Measurements from ENCODE around the gene VLDLR.

VLDLR gene

DNA sequence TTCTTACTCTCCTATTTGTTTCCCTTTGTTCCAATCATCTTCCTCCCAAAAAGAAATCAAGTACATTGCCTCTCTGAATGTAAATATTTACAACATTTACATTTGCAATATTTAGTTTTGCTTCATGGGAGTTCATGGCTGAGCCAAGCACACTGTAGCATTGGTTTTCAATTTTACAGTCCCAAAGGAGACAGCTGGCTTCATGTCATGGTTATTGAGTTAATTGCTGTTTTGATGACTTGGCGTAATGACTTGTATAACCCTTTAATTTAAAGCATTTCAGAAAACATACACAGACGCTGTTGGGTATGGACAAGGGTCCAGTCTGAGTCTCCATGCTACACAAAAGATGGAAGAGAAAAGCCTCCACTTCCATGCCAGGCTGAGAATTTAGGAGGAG is 25.6 kb upstream of the VLDLR start:
- no peaks in the 10 kb centered on the region for H3F3A ChIP-seq (ENCODE audit: insufficient read depth)
- TF ChIP-seq EZH2phosphoT487 (conservative IDR thresholded peaks at IDR 0.05; ENCODE audit: low read length), result no peak
- TF ChIP-seq, protein P1, sequence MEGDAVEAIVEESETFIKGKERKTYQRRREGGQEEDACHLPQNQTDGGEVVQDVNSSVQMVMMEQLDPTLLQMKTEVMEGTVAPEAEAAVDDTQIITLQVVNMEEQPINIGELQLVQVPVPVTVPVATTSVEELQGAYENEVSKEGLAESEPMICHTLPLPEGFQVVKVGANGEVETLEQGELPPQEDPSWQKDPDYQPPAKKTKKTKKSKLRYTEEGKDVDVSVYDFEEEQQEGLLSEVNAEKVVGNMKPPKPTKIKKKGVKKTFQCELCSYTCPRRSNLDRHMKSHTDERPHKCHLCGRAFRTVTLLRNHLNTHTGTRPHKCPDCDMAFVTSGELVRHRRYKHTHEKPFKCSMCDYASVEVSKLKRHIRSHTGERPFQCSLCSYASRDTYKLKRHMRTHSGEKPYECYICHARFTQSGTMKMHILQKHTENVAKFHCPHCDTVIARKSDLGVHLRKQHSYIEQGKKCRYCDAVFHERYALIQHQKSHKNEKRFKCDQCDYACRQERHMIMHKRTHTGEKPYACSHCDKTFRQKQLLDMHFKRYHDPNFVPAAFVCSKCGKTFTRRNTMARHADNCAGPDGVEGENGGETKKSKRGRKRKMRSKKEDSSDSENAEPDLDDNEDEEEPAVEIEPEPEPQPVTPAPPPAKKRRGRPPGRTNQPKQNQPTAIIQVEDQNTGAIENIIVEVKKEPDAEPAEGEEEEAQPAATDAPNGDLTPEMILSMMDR (IDR thresholded peaks at IDR 0.05; ENCODE audit: insufficient read depth, low read length, poor library complexity, severe bottlenecking), result no peak
- H3K79me2 ChIP-seq (ENCODE audit: insufficient read depth, low read length), result no peaks in the 10 kb centered on the region
- no peak overlapping the region for H3K4me3 ChIP-seq (ENCODE audit: insufficient read depth, low read length, poor library complexity, severe bottlenecking)
- H3K27ac ChIP-seq (ENCODE audit: low read depth, low read length), result no peak overlapping the region
- H3K9me3 ChIP-seq (ENCODE audit: insufficient read depth, low read length), result no peaks in the 10 kb centered on the region; the same call in 1 of the 2 replicates
- H3K4me2 ChIP-seq (ENCODE audit: low read depth, low read length, poor library complexity, severe bottlenecking), result no peak overlapping the region
- H3K27me3 ChIP-seq (ENCODE audit: low read length), result no peaks in the 10 kb centered on the region
- H3K9ac ChIP-seq (ENCODE audit: low read length), result no peak overlapping the region
- no peak overlapping the region for H2AFZ ChIP-seq (ENCODE audit: low read depth, low read length, severe bottlenecking)
- no peaks in the 10 kb centered on the region for H3K9me2 ChIP-seq (replicated peaks; ENCODE audit: insufficient read depth, low read length)
- no peaks in the 10 kb centered on the region for H3K36me3 ChIP-seq (ENCODE audit: low read length)
- H4K20me1 ChIP-seq (ENCODE audit: low read depth, low read length), result no peaks in the 10 kb centered on the region

DNA sequence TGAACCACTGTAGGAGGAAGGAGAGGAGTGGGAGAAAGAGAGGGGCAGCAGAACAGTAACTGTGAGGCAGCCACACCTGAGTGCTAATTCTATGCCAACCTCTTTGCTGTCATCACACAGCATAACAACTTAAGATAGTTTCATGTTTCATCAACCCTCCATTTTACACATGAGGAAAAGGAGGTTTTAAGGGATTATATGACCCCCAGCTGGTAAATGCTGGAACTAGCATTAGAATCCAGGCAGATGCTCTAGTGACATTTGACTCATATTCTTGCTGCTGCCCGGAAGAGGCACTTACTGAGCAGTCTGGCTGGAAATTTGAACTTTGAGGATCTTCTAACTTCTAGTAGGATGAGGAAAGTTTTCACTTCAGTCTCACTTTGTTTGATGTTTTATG is 24.1 kb upstream of the VLDLR start:
- Histone ChIP-seq H3K27me3 (ENCODE audit: low read length) (no peaks in the 10 kb centered on the region), H3F3A (ENCODE audit: insufficient read depth) (no peaks in the 10 kb centered on the region), H3K9me2 (replicated peaks; ENCODE audit: insufficient read depth, low read length) (no peaks in the 10 kb centered on the region), H3K9me3 (ENCODE audit: insufficient read depth, low read length) (no peaks in the 10 kb centered on the region), H2AFZ (ENCODE audit: low read depth, low read length, severe bottlenecking) (no peak overlapping the region), H3K9ac (ENCODE audit: low read length) (no peak overlapping the region), H3K79me2 (ENCODE audit: insufficient read depth, low read length) (no peaks in the 10 kb centered on the region), H4K20me1 (ENCODE audit: low read depth, low read length) (no peaks in the 10 kb centered on the region), H3K4me3 (ENCODE audit: insufficient read depth, low read length, poor library complexity, severe bottlenecking) (no peak overlapping the region), H3K27ac (ENCODE audit: low read depth, low read length) (no peak overlapping the region), H3K36me3 (ENCODE audit: low read length) (no peaks in the 10 kb centered on the region), H3K4me2 (ENCODE audit: low read depth, low read length, poor library complexity, severe bottlenecking) (no peak overlapping the region)
- TF ChIP-seq, protein P1 (IDR thresholded peaks at IDR 0.05; ENCODE audit: insufficient read depth, low read length, poor library complexity, severe bottlenecking), result no peak
- no peak for TF ChIP-seq EZH2phosphoT487 (conservative IDR thresholded peaks at IDR 0.05; ENCODE audit: low read length)

GRCh38 chr9:2599896-2600295 is 21.7 kb upstream of the VLDLR start:
- Histone ChIP-seq H3K9me3 (ENCODE audit: insufficient read depth, low read length) (no peaks in the 10 kb centered on the region), H3K4me2 (ENCODE audit: low read depth, low read length, poor library complexity, severe bottlenecking) (no peak overlapping the region), H3K79me2 (ENCODE audit: insufficient read depth, low read length) (no peaks in the 10 kb centered on the region), H3F3A (ENCODE audit: insufficient read depth) (no peaks in the 10 kb centered on the region), H3K4me3 (ENCODE audit: insufficient read depth, low read length, poor library complexity, severe bottlenecking) (no peak overlapping the region), H3K9me2 (replicated peaks; ENCODE audit: insufficient read depth, low read length) (no peaks in the 10 kb centered on the region), H3K27me3 (ENCODE audit: low read length) (no peaks in the 10 kb centered on the region), H3K9ac (ENCODE audit: low read length) (no peak overlapping the region), H2AFZ (ENCODE audit: low read depth, low read length, severe bottlenecking) (no peak overlapping the region), H3K27ac (ENCODE audit: low read depth, low read length) (no peak overlapping the region), H4K20me1 (ENCODE audit: low read depth, low read length) (no peaks in the 10 kb centered on the region), H3K36me3 (ENCODE audit: low read length) (no peaks in the 10 kb centered on the region)
- TF ChIP-seq, protein P1 (IDR thresholded peaks at IDR 0.05; ENCODE audit: insufficient read depth, low read length, poor library complexity, severe bottlenecking), result no peak
- TF ChIP-seq EZH2phosphoT487 (conservative IDR thresholded peaks at IDR 0.05; ENCODE audit: low read length), result no peak

Measured in SU-DHL-6 (cell line).